ENCODE data around the gene LRRC56. TPM values are rescaled to one million over a fixed set of nuclear protein-coding genes. Genes with fewer than 3 reads are reported as not detected.
A peak's percentile ranks its signal among the peaks of the same experiment; 100 is the strongest.

LRRC56 gene
- total and polyA plus RNA-seq, 2 of the 13 experiments (the other 11 are each of a cell fraction or from before 2014, with no cell fraction given) = 0.11 to 0.29 TPM

GRCh38 chr11:568306-569157 lies 31.2 kb downstream of the LRRC56 start (continued):
- TF ChIP-seq BHLHE40 (IDR thresholded peaks at IDR 0.05; ENCODE audit: low read length) (peak; percentile 94), ZNF766 (CRISPR knock-in tag; IDR thresholded peaks at IDR 0.05; ENCODE audit: borderline replicate concordance) (no peak), TOE1 (CRISPR knock-in tag; IDR thresholded peaks at IDR 0.05) (no peak), ZNF263 (CRISPR knock-in tag; IDR thresholded peaks at IDR 0.05) (peak; percentile 27; the same call in 1 of the 2 replicates), ZNF772 (CRISPR knock-in tag; IDR thresholded peaks at IDR 0.05) (0 out of 2 replicates have a peak, but pooled peaks have one; percentile 10), SP2 (CRISPR knock-in tag; IDR thresholded peaks at IDR 0.05) (peak; percentile 80), MAFF (IDR thresholded peaks at IDR 0.05; ENCODE audit: low read depth, low read length) (no peak), SP1 (IDR thresholded peaks at IDR 0.05) (no peak), SP1 (CRISPR knock-in tag; IDR thresholded peaks at IDR 0.05) (peak; percentile 88), ZBTB7A (CRISPR knock-in tag; IDR thresholded peaks at IDR 0.05) (no peak), SKI (IDR thresholded peaks at IDR 0.05; ENCODE audit: partially characterized antibody) (peak; percentile 88), ZBTB43 (CRISPR knock-in tag; conservative IDR thresholded peaks at IDR 0.05) (0 out of 2 replicates have a peak, but pooled peaks have one; percentile 37), RXRA (CRISPR knock-in tag; IDR thresholded peaks at IDR 0.05) (no peak), ZBTB2 (CRISPR knock-in tag; IDR thresholded peaks at IDR 0.05; ENCODE audit: low read depth) (peak; percentile 59), HNRNPH1 (optimal IDR thresholded peaks at IDR 0.05; ENCODE audit: low read depth, low read length) (no peak), RFX5 (IDR thresholded peaks at IDR 0.05; ENCODE audit: low read depth, low read length) (0 out of 2 replicates have a peak, but pooled peaks have one; percentile 18), FOXA3 (CRISPR knock-in tag; IDR thresholded peaks at IDR 0.05) (peak; percentile 13; the same call in 1 of the 2 replicates), ZBTB34 (CRISPR knock-in tag; IDR thresholded peaks at IDR 0.05) (no peak), ARNT2 (CRISPR knock-in tag; IDR thresholded peaks at IDR 0.05; ENCODE audit: low read depth) (peak; percentile 51; the same call in 1 of the 2 replicates), ZIK1 (CRISPR knock-in tag; IDR thresholded peaks at IDR 0.05; ENCODE audit: borderline replicate concordance, low read depth) (peak; percentile 59; the same call in 1 of the 2 replicates), HES4 (CRISPR knock-in tag; IDR thresholded peaks at IDR 0.05; ENCODE audit: borderline replicate concordance) (peak; percentile 41; the same call in 1 of the 2 replicates), HNF4G (IDR thresholded peaks at IDR 0.05; ENCODE audit: borderline replicate concordance, low read depth, low read length) (no peak), HNF4G (CRISPR knock-in tag; IDR thresholded peaks at IDR 0.05; ENCODE audit: borderline replicate concordance, low read depth) (no peak), SPEN (CRISPR knock-in tag; IDR thresholded peaks at IDR 0.05; ENCODE audit: low read depth) (0 out of 2 replicates have a peak, but pooled peaks have one; percentile 15)
